MM.1S (cell line): ENCODE data around the gene CHAF1A.

Source experiments
- DNase-seq: peaks from one replicate; pipeline ENCODE4 v3.0.0-alpha.2; 2015
- H2AFZ ChIP-seq: fragments of 300-600 bp; sonication (generic); 2 replicates; pipeline ENCODE4 v1.6.0; 2016; ENCODE audit warnings: antibody characterized with exemption, low read length
- H3F3A ChIP-seq: fragments of 300-600 bp; sonication (generic); 2 replicates; pipeline ENCODE4 v1.6.1; 2016; ENCODE audit warnings: mild to moderate bottlenecking, antibody characterized with exemption, low read length, moderate library complexity, mixed read lengths; ENCODE audit not compliant: insufficient read depth
- H3K27ac ChIP-seq: fragments of 300-600 bp; sonication (generic); 2 replicates; pipeline ENCODE4 v1.5.1; 2016; ENCODE audit warnings: mild to moderate bottlenecking, low read length
- H3K27me3 ChIP-seq: fragments of 300-600 bp; sonication (generic); replicated peaks from 2 replicates; pipeline ENCODE4 v1.6.0; 2016; ENCODE audit warnings: low read length; ENCODE audit not compliant: insufficient read depth
- H3K36me3 ChIP-seq: fragments of 300-600 bp; sonication (generic); replicated peaks from 2 replicates; pipeline ENCODE4 v1.6.1; 2016; ENCODE audit warnings: mild to moderate bottlenecking, low read length, mixed read lengths; ENCODE audit not compliant: insufficient read depth
- H3K4me1 ChIP-seq: fragments of 300-600 bp; sonication (generic); 2 replicates; pipeline ENCODE4 v1.6.1; 2016; ENCODE audit warnings: low read length, mixed read lengths
- H3K4me2 ChIP-seq: fragments of 300-600 bp; sonication (generic); 2 replicates; pipeline ENCODE4 v1.6.0; 2016; ENCODE audit warnings: low read depth, low read length
- H3K4me3 ChIP-seq: fragments of 300-600 bp; sonication (generic); 2 replicates; pipeline ENCODE4 v1.5.1; 2016; ENCODE audit warnings: low read length, mixed read lengths
- H3K79me2 ChIP-seq: fragments of 300-600 bp; sonication (generic); 2 replicates; pipeline ENCODE4 v1.6.1; 2016; ENCODE audit warnings: mixed run types, low read length, mixed read lengths
- H3K9ac ChIP-seq: fragments of 300-600 bp; sonication (generic); 2 replicates; pipeline ENCODE4 v1.6.1; 2016; ENCODE audit warnings: low read length, mixed read lengths
- H3K9me2 ChIP-seq: fragments of 300-600 bp; sonication (generic); replicated peaks from 2 replicates; pipeline ENCODE4 v1.6.1; 2016; ENCODE audit warnings: mild to moderate bottlenecking, low read length, mixed read lengths; ENCODE audit not compliant: insufficient read depth
- H3K9me3 ChIP-seq: fragments of 300-600 bp; sonication (generic); replicated peaks from 2 replicates; pipeline ENCODE4 v1.6.1; 2016; ENCODE audit warnings: mild to moderate bottlenecking, low read length, mixed read lengths; ENCODE audit not compliant: insufficient read depth
- H4K20me1 ChIP-seq: fragments of 300-600 bp; sonication (generic); 2 replicates; pipeline ENCODE4 v1.6.1; 2016; ENCODE audit warnings: mild to moderate bottlenecking, low read length, moderate library complexity, mixed read lengths; ENCODE audit not compliant: insufficient read depth
- CTCF ChIP-seq: fragments of 300-600 bp; sonication (generic); IDR thresholded peaks from 2 replicates; pipeline ENCODE4 v1.5.1; 2016; ENCODE audit warnings: antibody characterized with exemption, low read length, mixed read lengths
- EZH2 ChIP-seq: fragments of 300-600 bp; sonication (generic); optimal IDR thresholded peaks from 2 replicates; pipeline ENCODE3; 2017; ENCODE audit warnings: low read depth, mild to moderate bottlenecking, antibody characterized with exemption, low read length, mixed read lengths
- EZH2phosphoT487 ChIP-seq: fragments of 300-600 bp; sonication (generic); IDR thresholded peaks from 2 replicates; pipeline ENCODE4 v1.6.1; 2018; ENCODE audit warnings: antibody characterized with exemption, low read length

The CHAF1A gene

DNA sequence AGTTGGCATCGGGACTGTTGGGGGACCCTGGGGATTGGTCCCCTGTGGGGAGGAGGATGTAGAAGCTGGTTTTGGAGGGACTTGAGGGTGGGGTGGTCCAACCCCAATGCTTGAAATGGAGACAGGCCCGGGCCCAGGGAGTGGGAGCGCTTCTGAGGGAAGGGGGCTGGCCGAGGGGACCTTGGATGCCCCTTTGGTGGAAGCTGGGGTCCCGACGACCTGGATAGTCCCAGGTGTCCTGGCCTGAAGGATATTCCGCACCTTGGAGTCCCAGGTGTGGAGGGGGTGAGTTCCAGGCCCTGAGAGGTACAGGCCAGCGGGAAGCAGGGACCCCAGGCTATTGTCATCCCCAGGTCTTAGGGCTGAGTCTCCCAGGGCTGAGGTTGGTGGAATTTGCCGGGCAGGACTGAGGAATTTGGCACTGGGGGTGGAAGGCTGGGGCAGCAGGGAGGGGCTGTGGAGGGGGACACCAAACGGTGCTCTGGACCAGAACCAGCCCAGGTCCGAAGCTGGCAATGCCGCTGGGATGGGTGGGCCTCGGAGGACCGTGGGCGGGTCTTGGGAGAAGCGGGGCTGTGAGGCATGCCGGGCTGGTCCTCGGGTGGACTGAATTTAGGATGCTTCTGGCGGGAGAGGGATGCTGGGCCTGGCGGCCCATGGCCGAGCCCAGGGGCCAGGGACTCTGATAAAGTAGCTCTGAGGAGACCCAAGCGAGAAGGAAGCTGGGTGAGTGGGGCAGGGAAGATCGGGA lies 71.5 kb downstream of the CHAF1A start:
- Histone ChIP-seq H2AFZ (no peak overlapping the region), H4K20me1 (no peaks in the 10 kb centered on the region), H3K4me2 (no peak overlapping the region), H3K9ac (no peak overlapping the region), H3K4me3 (no peak overlapping the region), H3K79me2 (peaks cover 31% of the 10 kb centered on the region), H3K27ac (no peak overlapping the region), H3K27me3 (no peaks in the 10 kb centered on the region), H3K4me1 (0 out of 2 replicates have a peak, but pooled peaks cover 4% of the 10 kb centered on the region), H3K9me2 (no peaks in the 10 kb centered on the region), H3K36me3 (no peaks in the 10 kb centered on the region), H3F3A (peaks cover 5% of the 10 kb centered on the region; the same call in 1 of the 2 replicates), H3K9me3 (no peaks in the 10 kb centered on the region)
- TF ChIP-seq EZH2phosphoT487: no peak
- no peak for TF ChIP-seq CTCF
- no peak for TF ChIP-seq EZH2
- DNase-seq: no peak

DNA sequence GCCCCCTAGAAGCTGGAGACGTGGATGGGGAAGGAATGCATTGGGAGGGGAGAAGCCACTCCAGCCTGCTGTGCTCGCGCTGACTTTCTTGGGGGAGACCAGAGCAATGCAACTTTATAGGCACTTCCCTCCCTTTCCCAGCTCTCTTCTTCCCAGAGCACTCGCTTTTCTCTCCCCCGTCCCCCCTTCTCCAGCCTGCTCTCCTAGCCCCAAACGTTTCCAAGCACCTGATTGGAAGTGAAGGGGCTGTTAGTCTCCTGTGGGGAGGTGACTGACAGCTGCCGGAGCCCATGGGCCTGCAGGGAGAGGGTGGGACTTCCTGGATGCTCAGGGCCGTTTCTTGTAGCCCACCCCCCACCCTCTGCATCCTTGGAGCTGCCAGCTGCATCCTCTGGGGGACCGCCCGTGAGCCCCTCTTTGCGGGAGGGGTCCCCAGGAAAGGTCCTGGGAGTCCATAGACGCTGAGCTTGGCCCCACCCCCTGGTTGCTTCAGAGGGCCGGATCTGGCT lies 72.1 kb downstream of the CHAF1A start:
- no peak overlapping the region for H3K4me3 ChIP-seq
- peaks cover 5% of the 10 kb centered on the region; the same call in 1 of the 2 replicates for H3F3A ChIP-seq
- H3K9me3 ChIP-seq: no peaks in the 10 kb centered on the region
- H3K4me1 ChIP-seq: 0 out of 2 replicates have a peak, but pooled peaks cover 4% of the 10 kb centered on the region
- no peak overlapping the region for H3K9ac ChIP-seq
- H3K9me2 ChIP-seq: no peaks in the 10 kb centered on the region
- H2AFZ ChIP-seq: no peak overlapping the region
- H4K20me1 ChIP-seq: no peaks in the 10 kb centered on the region
- no peaks in the 10 kb centered on the region for H3K36me3 ChIP-seq
- DNase-seq: no peak
- no peak overlapping the region for H3K4me2 ChIP-seq
- no peak for TF ChIP-seq EZH2
- no peak for TF ChIP-seq CTCF
- TF ChIP-seq EZH2phosphoT487: no peak
- H3K27ac ChIP-seq: no peak overlapping the region
- H3K79me2 ChIP-seq: peaks cover 31% of the 10 kb centered on the region
- H3K27me3 ChIP-seq: no peaks in the 10 kb centered on the region

DNA sequence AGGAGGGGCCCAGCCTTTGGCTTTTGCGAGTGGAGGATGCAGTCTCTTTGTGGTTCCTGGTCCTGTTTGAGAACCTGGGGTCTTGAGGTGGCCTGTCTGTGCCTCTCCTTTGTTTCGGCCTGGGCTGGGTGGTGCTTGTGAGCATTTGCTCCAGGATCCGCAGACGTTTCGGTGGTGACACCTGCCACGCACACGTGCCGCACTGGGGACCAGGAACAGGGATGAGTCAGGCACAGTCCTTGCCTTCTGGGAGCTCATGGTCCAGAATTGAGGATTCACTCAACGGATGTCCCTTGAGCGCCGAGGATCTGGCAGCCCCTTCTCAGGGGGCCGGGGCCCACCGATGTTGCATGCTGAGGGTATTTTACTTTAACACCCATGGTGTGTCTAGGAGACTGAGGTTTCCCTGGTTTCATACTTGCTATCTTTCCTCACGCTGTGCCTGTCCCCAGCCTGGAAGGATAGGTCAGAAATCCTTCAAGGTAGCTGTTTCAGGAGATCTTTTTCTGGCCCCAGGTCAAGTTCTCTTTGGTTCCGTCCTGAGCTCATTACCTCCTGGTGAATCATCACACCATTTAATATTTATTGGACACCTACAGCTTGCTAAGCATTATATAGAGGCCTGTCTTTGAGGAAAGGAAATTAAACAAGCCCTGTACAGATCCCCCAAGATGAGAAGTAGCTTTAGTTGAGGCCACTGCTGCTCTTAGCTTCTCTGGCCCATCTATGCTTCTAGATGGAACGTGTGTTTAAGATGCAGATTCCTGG lies 74.8 kb downstream of the CHAF1A start:
- Histone ChIP-seq H3K4me3 (no peak overlapping the region), H3K27me3 (no peaks in the 10 kb centered on the region), H3K79me2 (peaks cover 31% of the 10 kb centered on the region), H3K9ac (no peak overlapping the region), H3F3A (no peaks in the 10 kb centered on the region), H3K27ac (no peak overlapping the region), H3K4me1 (0 out of 2 replicates have a peak, but pooled peaks cover 4% of the 10 kb centered on the region), H4K20me1 (no peaks in the 10 kb centered on the region), H2AFZ (no peak overlapping the region), H3K9me2 (no peaks in the 10 kb centered on the region), H3K36me3 (no peaks in the 10 kb centered on the region), H3K4me2 (no peak overlapping the region), H3K9me3 (no peaks in the 10 kb centered on the region)
- DNase-seq: no peak
- TF ChIP-seq CTCF (no peak), EZH2 (no peak), EZH2phosphoT487 (no peak)
